NCI-H69 (cell line): ENCODE measurements around the gene PRDM15.

Source experiments
- DNase-seq: peaks from one replicate; lab custom pipeline; 2025; lab: John Stamatoyannopoulos, UW

The PRDM15 gene

GRCh38 chr21:41908829-41909228, 29.7 kb upstream of the PRDM15 start:
- no peak for DNase-seq

- DNase-seq = no peak
Observed at GRCh38 chr21:41907496-41908258, 28.5 kb upstream of the PRDM15 start.

- DNase-seq = no peak
Observed at GRCh38 chr21:41906770-41907169, 27.6 kb upstream of the PRDM15 start.

GRCh38 chr21:41903559-41904351, 24.6 kb upstream of the PRDM15 start:
- DNase-seq = no peak

- no peak for DNase-seq
Observed at GRCh38 chr21:41902946-41903345, 23.8 kb upstream of the PRDM15 start.

GRCh38 chr21:41901782-41902181, 22.6 kb upstream of the PRDM15 start:
- no peak for DNase-seq

GRCh38 chr21:41901099-41901498, 22.0 kb upstream of the PRDM15 start:
- DNase-seq = no peak

- no peak for DNase-seq
Observed at GRCh38 chr21:41900401-41900800, 21.3 kb upstream of the PRDM15 start.

- DNase-seq = no peak
Observed at GRCh38 chr21:41899426-41900202, 20.5 kb upstream of the PRDM15 start.

- DNase-seq = no peak
Observed at GRCh38 chr21:41898998-41899397, 19.9 kb upstream of the PRDM15 start.

GRCh38 chr21:41897700-41898099, 18.6 kb upstream of the PRDM15 start:
- DNase-seq = peak; percentile 69

- DNase-seq = no peak
Observed at GRCh38 chr21:41897047-41897669, 18.0 kb upstream of the PRDM15 start.

GRCh38 chr21:41895643-41896493, 16.7 kb upstream of the PRDM15 start:
- DNase-seq = no peak

GRCh38 chr21:41894922-41895557, 15.9 kb upstream of the PRDM15 start:
- no peak for DNase-seq

- DNase-seq = no peak
Observed at GRCh38 chr21:41894511-41894910, 15.4 kb upstream of the PRDM15 start.

- no peak for DNase-seq
Observed at GRCh38 chr21:41892726-41893125, 13.6 kb upstream of the PRDM15 start.

GRCh38 chr21:41891132-41891531, 12.0 kb upstream of the PRDM15 start:
- DNase-seq = no peak

- DNase-seq = no peak
Observed at GRCh38 chr21:41890355-41890754, 11.2 kb upstream of the PRDM15 start.

- DNase-seq = no peak
Observed at GRCh38 chr21:41888749-41889376, 9.7 kb upstream of the PRDM15 start.

- DNase-seq = no peak
Observed at GRCh38 chr21:41887667-41888066, 8.5 kb upstream of the PRDM15 start.
